ENCODE results near the gene CARD10.
"Not testable (repeated sequence)": the region's sequence is repeated elsewhere in the genome, so short reads cannot be mapped to it uniquely, and the experiment has no call there.

The CARD10 gene

GRCh38 chr22:37472418-37473006, 46.7 kb downstream of the CARD10 start:
- Histone ChIP-seq H3K9me3 (ENCODE audit: control insufficient read depth, insufficient read depth, low read length) (no peaks in the 10 kb centered on the region), H3K4me1 (ENCODE audit: insufficient read depth, low read length) (no peaks in the 10 kb centered on the region), H3K9ac (ENCODE audit: low read depth, low read length) (no peak overlapping the region), H3K36me3 (ENCODE audit: insufficient read depth, low read length) (no peaks in the 10 kb centered on the region; the same call in 1 of the 2 replicates)

- Histone ChIP-seq H3K9ac (ENCODE audit: low read depth, low read length) (no peak overlapping the region), H3K36me3 (ENCODE audit: insufficient read depth, low read length) (no peaks in the 10 kb centered on the region; the same call in 1 of the 2 replicates), H3K4me1 (ENCODE audit: insufficient read depth, low read length) (no peaks in the 10 kb centered on the region), H3K9me3 (ENCODE audit: control insufficient read depth, insufficient read depth, low read length) (no peaks in the 10 kb centered on the region)
Observed at GRCh38 chr22:37471727-37472417, 47.3 kb downstream of the CARD10 start.

GRCh38 chr22:37470087-37470445, 49.1 kb downstream of the CARD10 start:
- no peak overlapping the region for H3K9ac ChIP-seq (ENCODE audit: low read depth, low read length)
- H3K4me1 ChIP-seq (ENCODE audit: insufficient read depth, low read length): no peaks in the 10 kb centered on the region
- H3K36me3 ChIP-seq (ENCODE audit: insufficient read depth, low read length): no peaks in the 10 kb centered on the region; the same call in 1 of the 2 replicates
- no peaks in the 10 kb centered on the region for H3K9me3 ChIP-seq (ENCODE audit: control insufficient read depth, insufficient read depth, low read length)

GRCh38 chr22:37469416-37470086, 49.7 kb downstream of the CARD10 start:
- no peak overlapping the region for H3K9ac ChIP-seq (ENCODE audit: low read depth, low read length)
- H3K36me3 ChIP-seq (ENCODE audit: insufficient read depth, low read length): no peaks in the 10 kb centered on the region; the same call in 1 of the 2 replicates
- H3K9me3 ChIP-seq (ENCODE audit: control insufficient read depth, insufficient read depth, low read length): no peaks in the 10 kb centered on the region
- H3K4me1 ChIP-seq (ENCODE audit: insufficient read depth, low read length): no peaks in the 10 kb centered on the region

GRCh38 chr22:37468201-37468695, 51.0 kb downstream of the CARD10 start:
- not testable (repeated sequence) for H3K9me3 ChIP-seq (ENCODE audit: control insufficient read depth, insufficient read depth, low read length); H3K9ac ChIP-seq (ENCODE audit: low read depth, low read length); H3K36me3 ChIP-seq (ENCODE audit: insufficient read depth, low read length); H3K4me1 ChIP-seq (ENCODE audit: insufficient read depth, low read length)

GRCh38 chr22:37467391-37467955, 51.7 kb downstream of the CARD10 start:
- no peaks in the 10 kb centered on the region for H3K9me3 ChIP-seq (ENCODE audit: control insufficient read depth, insufficient read depth, low read length)
- no peaks in the 10 kb centered on the region for H3K4me1 ChIP-seq (ENCODE audit: insufficient read depth, low read length)
- H3K9ac ChIP-seq (ENCODE audit: low read depth, low read length): no peak overlapping the region
- H3K36me3 ChIP-seq (ENCODE audit: insufficient read depth, low read length): no peaks in the 10 kb centered on the region; the same call in 1 of the 2 replicates

GRCh38 chr22:37464181-37464580, 55.0 kb downstream of the CARD10 start:
- Histone ChIP-seq H3K9me3 (ENCODE audit: control insufficient read depth, insufficient read depth, low read length) (no peaks in the 10 kb centered on the region), H3K36me3 (ENCODE audit: insufficient read depth, low read length) (no peaks in the 10 kb centered on the region; the same call in 1 of the 2 replicates), H3K9ac (ENCODE audit: low read depth, low read length) (no peak overlapping the region), H3K4me1 (ENCODE audit: insufficient read depth, low read length) (no peaks in the 10 kb centered on the region)

GRCh38 chr22:37462983-37463382, 56.2 kb downstream of the CARD10 start:
- H3K9ac ChIP-seq (ENCODE audit: low read depth, low read length): no peak overlapping the region
- H3K4me1 ChIP-seq (ENCODE audit: insufficient read depth, low read length): no peaks in the 10 kb centered on the region
- no peaks in the 10 kb centered on the region for H3K9me3 ChIP-seq (ENCODE audit: control insufficient read depth, insufficient read depth, low read length)
- no peaks in the 10 kb centered on the region for H3K36me3 ChIP-seq (ENCODE audit: insufficient read depth, low read length)

GRCh38 chr22:37462436-37462835, 56.8 kb downstream of the CARD10 start:
- Histone ChIP-seq H3K36me3 (ENCODE audit: insufficient read depth, low read length) (no peaks in the 10 kb centered on the region), H3K4me1 (ENCODE audit: insufficient read depth, low read length) (no peaks in the 10 kb centered on the region), H3K9ac (ENCODE audit: low read depth, low read length) (no peak overlapping the region), H3K9me3 (ENCODE audit: control insufficient read depth, insufficient read depth, low read length) (no peaks in the 10 kb centered on the region)

GRCh38 chr22:37461961-37462360, 57.3 kb downstream of the CARD10 start:
- Histone ChIP-seq H3K36me3 (ENCODE audit: insufficient read depth, low read length) (no peaks in the 10 kb centered on the region), H3K9me3 (ENCODE audit: control insufficient read depth, insufficient read depth, low read length) (no peaks in the 10 kb centered on the region), H3K9ac (ENCODE audit: low read depth, low read length) (no peak overlapping the region), H3K4me1 (ENCODE audit: insufficient read depth, low read length) (no peaks in the 10 kb centered on the region)

- no peaks in the 10 kb centered on the region for H3K36me3 ChIP-seq (ENCODE audit: insufficient read depth, low read length)
- H3K9me3 ChIP-seq (ENCODE audit: control insufficient read depth, insufficient read depth, low read length): no peaks in the 10 kb centered on the region
- H3K4me1 ChIP-seq (ENCODE audit: insufficient read depth, low read length): peaks cover 5% of the 10 kb centered on the region; the same call in 1 of the 2 replicates
- H3K9ac ChIP-seq (ENCODE audit: low read depth, low read length): no peak overlapping the region
Observed at GRCh38 chr22:37460684-37461083, 58.5 kb downstream of the CARD10 start.

- Histone ChIP-seq H3K4me1 (ENCODE audit: insufficient read depth, low read length) (peaks cover 13% of the 10 kb centered on the region; the same call in 1 of the 2 replicates), H3K9me3 (ENCODE audit: control insufficient read depth, insufficient read depth, low read length) (no peaks in the 10 kb centered on the region), H3K9ac (ENCODE audit: low read depth, low read length) (no peak overlapping the region), H3K36me3 (ENCODE audit: insufficient read depth, low read length) (no peaks in the 10 kb centered on the region)
Observed at GRCh38 chr22:37459206-37459605, 60.0 kb downstream of the CARD10 start.

- no peaks in the 10 kb centered on the region for H3K36me3 ChIP-seq (ENCODE audit: insufficient read depth, low read length)
- H3K9ac ChIP-seq (ENCODE audit: low read depth, low read length): no peak overlapping the region
- peaks cover 13% of the 10 kb centered on the region; the same call in 1 of the 2 replicates for H3K4me1 ChIP-seq (ENCODE audit: insufficient read depth, low read length)
- no peaks in the 10 kb centered on the region for H3K9me3 ChIP-seq (ENCODE audit: control insufficient read depth, insufficient read depth, low read length)
Observed at GRCh38 chr22:37457093-37457893, 61.9 kb downstream of the CARD10 start.

GRCh38 chr22:37456346-37456745, 62.9 kb downstream of the CARD10 start:
- Histone ChIP-seq H3K9me3 (ENCODE audit: control insufficient read depth, insufficient read depth, low read length) (peaks cover 2% of the 10 kb centered on the region), H3K4me1 (ENCODE audit: insufficient read depth, low read length) (peaks cover 13% of the 10 kb centered on the region; the same call in 1 of the 2 replicates), H3K36me3 (ENCODE audit: insufficient read depth, low read length) (no peaks in the 10 kb centered on the region), H3K9ac (ENCODE audit: low read depth, low read length) (no peak overlapping the region)
